GM18526 (cell line): ENCODE measurements around the gene SLC22A23.

Experiments used
- POLR2A ChIP-seq: IDR thresholded peaks from 3 replicates; pipeline ENCODE4 v1.6.1; 2011; ENCODE audit not compliant: insufficient read length; ENCODE audit errors: extremely low read depth

Gene SLC22A23

DNA sequence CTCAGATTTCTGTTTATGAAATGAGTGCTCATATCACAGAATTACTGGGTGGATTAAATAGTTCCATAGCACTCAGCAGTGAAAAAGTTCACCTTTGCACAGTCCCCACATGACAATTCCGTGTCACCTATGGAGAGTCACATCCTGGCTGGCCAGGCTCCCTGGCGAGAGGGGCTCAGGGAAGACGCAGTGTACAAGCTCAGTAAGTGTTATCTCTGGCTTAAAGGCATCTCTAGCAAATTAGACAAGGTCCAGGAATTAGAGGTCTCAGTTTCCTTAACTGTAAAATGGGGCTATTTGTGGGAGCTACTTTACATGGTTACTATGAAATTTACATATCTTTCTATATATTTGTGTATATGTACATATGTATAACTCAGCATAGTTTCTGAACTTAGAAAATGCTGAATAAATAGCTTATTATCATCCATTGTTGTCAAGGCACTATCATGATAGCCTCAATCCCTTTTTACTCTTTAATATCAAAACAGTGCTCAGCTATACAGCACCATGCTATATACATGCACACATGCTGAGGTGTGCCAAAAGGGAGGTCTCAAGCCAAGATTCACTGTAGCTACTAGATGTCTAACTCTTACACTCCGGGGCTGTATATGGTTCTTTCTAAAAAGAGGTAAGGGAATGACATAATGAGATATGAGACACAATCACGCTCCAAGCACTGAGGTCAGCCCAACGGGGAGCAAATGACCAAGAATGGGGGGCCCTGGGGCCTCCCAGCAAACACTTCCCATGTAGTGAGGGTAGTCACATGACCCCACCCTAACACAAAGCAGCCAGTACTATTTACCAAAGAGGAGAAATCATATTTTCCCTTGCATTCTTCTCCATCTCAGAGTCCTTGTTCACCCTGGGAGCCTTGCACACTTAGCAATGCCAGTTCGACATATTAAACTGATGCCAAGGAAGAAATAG is 59.4 kb downstream of the SLC22A23 start:
- TF ChIP-seq POLR2A = no peak

DNA sequence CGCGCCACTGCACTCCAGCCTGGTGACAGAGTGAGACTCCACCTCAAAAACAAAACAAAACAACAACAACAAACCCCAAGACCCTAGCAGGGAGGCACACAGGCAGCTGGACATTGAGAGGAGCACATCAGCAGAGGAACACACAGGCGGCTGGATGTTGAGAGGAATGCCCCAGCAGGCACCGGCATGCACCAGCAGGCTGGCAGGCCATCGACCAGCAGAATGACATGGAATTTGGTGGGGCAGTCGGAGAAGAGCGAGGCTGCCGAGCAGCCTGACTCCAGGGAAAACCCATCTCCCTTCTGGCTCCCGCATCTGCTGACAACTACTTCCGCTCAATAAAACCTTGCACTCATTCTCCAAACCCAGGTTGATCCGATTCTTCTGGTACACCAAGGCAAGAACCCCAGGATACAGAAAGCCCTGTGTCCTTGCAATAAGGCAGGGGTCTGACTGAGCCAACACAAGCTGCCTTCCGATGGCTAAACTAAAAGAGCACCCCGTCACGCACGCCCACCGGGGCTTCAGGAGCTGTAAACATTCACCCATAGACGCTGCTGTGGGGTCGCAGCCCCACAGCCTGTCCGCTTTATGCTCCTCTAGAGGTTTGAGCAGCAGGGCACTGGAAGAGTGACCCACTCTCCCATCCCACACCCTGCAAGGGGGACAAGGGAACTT is 60.2 kb downstream of the SLC22A23 start:
- TF ChIP-seq POLR2A = no peak

DNA sequence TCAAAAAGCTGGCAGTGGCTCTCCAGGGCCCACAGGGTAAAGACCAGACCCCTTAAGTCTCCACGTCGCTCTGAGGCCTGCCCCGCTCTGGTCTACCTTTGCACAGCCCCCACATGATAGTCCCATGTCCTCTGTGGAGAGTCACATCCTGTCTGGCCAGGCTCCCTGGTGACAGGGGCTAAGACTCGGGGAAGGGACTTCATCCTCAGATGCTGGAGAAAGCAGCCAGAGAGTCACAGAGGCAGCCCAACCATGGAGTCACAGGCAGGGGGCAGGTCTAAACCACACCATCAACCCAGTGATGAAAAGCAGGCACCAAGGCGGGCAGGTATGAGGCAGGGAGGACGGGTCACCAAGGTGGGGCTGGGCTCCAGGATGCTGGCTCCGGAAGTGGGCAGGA is 62.2 kb downstream of the SLC22A23 start:
- TF ChIP-seq POLR2A = no peak

DNA sequence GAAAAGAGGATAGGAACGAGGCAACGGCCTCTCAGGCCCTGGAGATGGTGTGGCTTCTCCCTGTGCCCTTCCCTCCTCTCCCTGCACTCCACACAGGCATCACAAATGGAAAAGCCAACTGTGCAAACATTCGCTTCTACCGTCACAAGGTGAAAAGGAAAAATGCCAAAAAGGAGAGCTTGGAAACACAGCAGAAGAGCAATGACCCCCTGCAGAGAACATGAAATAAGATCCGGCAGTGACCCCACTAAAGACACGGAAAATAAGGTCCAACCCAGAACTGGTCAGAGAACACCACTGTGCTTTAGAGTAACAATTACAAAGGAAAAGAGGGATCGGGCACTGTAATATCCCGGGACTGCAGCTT is 63.0 kb downstream of the SLC22A23 start:
- no peak for TF ChIP-seq POLR2A

DNA sequence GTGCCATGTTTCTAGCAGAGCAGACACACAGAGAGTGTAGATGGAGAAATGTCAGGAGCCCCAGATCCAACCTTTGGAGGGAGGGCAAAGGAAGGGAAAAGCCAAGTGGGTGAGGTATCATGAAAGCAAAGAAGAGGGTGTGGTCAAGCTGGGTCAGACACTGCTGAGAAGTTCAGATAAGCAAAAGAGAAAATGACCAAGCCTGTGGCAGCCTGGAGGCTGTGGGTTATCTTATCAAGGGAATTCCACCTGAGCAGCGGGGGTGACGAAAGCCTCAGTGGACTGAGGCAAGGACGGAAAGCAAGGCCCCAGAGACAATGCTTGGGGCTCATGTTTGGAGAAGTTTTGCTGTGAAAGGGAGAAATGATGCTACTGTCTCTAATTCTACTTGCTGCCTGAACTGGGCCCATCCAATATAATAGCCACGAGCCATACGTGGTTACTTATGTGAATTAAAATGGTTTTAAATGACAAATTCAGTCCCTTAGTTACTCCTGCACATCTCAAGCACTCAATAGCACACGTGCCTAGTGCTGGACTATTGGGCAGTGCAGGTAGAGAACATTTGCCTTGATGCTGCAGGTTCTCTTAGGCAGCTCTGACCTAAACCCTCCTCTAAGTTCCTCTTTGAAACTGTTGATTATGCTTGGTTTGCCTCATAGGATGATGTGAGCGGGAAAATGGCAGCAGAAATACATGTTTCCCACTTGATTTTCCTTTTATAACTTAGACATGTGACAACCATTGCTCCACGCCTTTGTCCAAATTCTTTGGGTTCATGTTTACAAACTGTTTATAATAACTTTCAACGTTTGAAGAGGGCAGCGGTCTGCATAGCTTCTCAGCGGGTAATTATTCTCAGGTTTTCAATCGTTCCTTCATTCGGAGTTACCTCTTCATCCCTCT is 63.7 kb downstream of the SLC22A23 start:
- TF ChIP-seq POLR2A = no peak

DNA sequence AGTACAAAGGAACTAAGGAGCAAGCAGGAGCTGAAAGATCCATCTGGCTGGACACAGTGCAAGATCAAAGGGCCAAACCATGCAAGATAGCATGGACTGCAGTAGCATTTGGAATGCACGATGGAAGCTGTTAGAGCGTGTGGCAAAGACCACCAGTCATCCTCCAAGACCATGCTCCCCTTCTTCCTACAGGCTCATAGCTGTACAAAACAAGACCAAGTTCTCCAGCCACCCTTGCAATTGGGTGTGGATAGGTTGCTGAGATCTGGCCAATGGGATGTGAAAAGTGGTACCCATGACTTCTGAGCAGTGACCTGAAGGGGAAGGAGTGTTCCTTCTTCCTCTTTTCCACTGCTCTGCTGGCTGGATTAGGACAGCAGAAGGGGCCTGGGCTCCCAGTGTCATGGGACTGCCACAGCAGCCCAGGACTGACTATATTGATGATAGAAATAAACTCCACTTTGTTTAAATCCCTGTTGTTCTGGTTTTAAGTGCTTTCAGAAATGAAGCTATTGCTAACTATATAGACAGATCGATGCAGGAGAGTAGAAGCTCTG is 64.9 kb downstream of the SLC22A23 start:
- TF ChIP-seq POLR2A = no peak

DNA sequence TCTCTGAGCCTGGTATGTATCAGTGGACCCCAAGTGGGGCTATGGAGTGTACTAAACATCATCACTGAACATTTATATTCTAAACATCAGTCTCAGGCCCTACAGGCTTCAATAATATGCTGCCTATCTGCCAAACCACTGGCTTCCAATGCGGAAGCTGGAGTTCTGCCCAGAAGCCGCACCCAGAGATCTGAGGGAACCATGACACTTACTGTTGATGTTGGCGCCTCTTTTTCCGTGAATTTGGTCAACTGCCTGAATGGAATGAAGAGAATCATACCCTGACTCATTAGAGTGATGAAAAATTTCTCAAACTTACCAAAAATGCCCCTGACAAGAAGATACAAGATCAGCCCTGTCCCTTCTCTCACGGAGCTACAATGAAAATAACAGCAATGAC is 66.2 kb downstream of the SLC22A23 start:
- no peak for TF ChIP-seq POLR2A

DNA sequence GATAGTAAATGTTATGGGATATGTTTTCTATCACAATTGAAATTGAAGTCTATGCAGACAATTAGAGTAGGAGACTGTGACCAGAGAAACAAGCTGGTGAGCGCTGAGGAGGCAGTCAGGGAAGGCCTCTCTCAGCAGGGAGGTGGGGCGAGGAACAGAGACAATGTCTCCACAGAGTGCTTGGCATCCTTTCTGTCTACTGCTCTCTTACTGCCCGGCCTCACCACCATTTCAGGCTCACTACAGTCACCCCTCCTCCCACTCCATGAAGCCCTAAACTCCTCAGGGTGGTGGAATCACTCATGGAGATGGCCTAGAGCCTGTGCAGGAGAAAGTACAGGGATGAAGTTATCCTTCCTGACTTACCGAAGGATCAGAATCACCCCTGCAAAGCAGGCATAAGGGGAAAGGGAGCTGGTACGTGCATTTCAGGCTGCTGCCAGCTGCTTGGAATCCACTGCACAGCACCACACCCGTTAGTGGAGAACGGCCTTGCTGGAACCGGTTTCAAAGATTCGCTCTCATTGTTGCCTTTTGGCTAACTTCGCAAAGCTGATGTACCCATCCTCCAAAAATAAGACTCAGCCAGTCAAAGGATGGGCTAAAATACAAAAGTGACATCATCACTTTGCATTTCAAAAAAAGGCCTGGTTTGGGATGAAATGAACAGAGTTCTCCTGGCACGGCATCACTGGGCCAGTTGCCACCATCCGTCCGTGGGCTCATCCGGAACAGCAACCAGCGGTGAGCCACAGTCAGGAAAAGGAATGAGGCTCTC is 67.3 kb downstream of the SLC22A23 start:
- TF ChIP-seq POLR2A = no peak

DNA sequence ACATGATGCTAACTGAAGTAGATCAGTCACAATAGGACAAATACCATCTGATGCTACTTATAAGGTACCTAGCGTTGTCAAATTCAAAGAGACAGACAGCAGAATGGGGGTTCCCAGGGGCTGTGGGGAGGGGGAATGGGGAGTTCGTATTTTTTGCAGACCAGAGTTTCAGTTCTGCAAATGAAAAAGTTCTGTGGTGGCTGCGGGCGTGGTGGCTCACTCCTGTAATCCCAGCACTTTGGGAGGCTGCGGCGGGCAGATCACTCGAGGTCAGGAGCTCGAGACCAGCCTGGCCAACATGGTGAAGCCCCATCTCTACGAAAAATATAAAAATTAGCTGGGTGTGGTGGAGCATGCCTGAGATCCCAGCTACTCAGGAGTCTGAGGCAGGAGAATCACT is 68.1 kb downstream of the SLC22A23 start:
- TF ChIP-seq POLR2A = no peak

DNA sequence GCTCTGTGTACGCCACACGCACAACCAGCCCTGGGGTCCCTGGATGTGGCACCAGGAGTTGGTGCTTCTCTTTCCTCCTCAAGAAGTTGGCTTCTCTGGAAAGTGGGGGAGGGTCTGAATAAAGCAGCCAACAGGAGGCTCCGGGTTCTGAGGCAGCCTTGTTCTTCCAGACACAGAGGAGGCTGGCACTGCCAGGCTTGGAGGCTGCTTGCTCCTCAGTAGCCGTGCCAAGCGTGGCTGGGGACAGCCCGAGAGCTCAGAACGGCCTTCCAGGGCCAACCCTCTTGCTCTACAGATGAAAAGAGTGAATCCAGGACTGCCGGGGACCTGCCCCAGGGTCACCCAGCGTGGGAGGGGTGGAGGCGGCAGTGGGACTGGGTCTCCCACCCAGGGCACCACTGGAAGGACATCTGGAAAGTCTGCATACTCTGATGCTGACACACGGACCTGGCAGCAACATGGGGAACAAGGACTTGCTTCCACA is 70.4 kb downstream of the SLC22A23 start:
- no peak for TF ChIP-seq POLR2A

DNA sequence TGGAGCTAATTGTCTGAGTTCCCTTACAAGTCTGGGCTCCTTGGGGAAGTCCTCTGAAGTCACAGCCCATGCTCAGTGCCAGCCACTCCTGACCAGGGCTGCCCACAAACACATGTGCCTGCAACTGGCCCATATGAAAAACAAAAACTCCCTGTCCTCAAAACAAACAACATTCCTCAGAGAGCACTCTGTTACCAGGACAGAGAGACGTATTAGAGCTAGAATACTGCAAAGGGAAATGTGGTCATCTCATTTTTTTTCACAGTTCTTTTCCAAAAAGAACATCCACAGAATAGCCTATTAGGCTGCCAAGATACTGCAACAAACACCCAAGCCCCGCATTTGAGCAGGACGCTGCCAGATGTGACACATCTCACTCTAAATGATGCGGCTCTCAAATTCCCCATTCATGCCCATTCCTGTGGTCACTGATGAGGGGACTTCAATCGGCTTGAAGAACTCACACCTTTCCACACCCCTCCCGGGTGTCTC is 71.1 kb downstream of the SLC22A23 start:
- no peak for TF ChIP-seq POLR2A

DNA sequence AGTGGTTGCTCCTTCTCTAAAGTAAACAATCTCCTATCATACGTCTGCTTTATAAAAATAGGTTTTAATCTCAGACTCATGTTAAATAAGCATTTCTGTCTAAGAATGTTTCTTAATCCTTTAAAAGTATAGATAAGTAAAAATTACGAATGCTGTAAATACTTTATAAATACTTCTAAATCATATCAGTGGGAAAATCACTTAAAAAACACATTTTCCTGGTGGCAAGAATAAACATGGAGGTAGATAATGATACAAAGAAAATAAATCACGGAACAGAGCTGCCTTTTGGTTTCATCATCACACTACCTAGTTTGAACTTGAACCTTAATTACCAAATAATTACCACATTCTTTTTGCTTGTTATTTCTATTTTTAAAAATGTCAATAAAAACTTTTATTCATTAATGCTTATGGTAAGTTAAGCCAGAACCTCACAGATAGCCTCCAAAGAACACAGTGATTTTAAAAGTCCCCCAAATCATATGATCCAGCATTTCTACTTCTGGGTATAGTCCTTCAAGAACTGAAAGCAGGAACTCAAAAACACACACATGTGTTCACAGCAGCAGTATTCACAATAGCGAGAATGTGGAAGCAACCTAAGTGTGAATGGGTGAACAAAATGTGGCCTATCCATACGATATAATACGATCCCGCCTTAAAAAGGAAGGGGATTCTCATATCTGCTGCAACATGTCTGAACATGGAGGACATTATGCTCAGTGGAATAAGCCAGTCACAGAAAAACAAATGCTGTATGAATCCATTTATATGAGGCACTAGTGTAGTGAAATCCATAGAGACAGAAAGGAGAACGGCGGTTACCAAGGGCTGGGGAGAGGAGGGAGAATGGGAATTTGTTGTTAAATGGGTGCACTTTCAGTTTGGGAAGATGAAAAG is 72.4 kb downstream of the SLC22A23 start:
- TF ChIP-seq POLR2A = no peak

DNA sequence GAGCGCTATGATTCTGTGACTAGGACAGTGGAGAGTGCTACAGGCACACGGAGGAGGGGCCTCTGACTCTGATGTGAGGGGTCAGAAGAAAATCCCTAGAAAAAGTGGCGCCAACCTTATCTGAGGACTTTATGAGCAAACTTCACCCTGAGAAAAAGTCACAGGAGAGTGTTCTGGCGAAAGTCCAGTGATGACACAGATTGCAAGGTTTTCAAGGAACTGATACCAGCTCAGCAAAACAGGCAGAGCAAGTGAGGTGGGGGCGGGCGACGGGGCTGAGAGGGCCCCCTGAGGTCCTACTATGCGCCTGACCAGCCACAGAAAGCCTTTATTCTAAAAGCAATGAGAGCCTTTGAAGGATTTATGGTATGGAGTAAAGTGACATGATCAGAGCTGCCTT is 73.3 kb downstream of the SLC22A23 start:
- TF ChIP-seq POLR2A = no peak
